K562 (cell line): ENCODE results near the gene CAST. TPM values are rescaled to one million over a fixed set of nuclear protein-coding genes. Genes with fewer than 3 reads are reported as not detected.
A peak's percentile ranks its signal among the peaks of the same experiment; 100 is the strongest.

Source experiments
- ATF3 ChIP-seq, 2 experiments: fragments of 450-650 bp in 1 of 2; sonication (generic) in 1 of 2; formaldehyde crosslinking in 1 of 2; IDR thresholded peaks in 1 of 2; conservative IDR thresholded peaks in 1 of 2; 2 replicates each; pipeline versions ENCODE4 v1.6.1 to v1.8.1; 2016 to 2023; ENCODE audit warnings: mild to moderate bottlenecking in 2 of 2, moderate library complexity in 2 of 2, inconsistent platforms in 1 of 2, missing genetic modification reagents in 1 of 2
- CBFB ChIP-seq: sonication (generic); formaldehyde crosslinking; IDR thresholded peaks from 2 replicates; pipeline ENCODE4 v1.4.0; 2020; ENCODE audit warnings: mild to moderate bottlenecking, missing genetic modification reagents
- CEBPG ChIP-seq, 3 experiments: fragments of 200-800 bp in 1 of 3; sonication (Bioruptor generic) in 1 of 3; sonication (generic) in 1 of 3; formaldehyde crosslinking in 1 of 3; IDR thresholded peaks in 2 of 3; conservative IDR thresholded peaks in 1 of 3; 2 replicates each; pipeline versions ENCODE4 v1.6.1 to v1.8.0; 2016 to 2022; ENCODE audit warnings: missing compliant biosample characterization in 2 of 3, missing genetic modification characterization in 2 of 3, mild to moderate bottlenecking in 1 of 3, missing genetic modification reagents in 1 of 3
- HDAC1 ChIP-seq, 2 experiments: fragments of 450-650 bp; IDR thresholded peaks; 2 replicates each; pipeline ENCODE4 v1.6.1; 2016 to 2017; ENCODE audit warnings: inconsistent platforms in 1 of 2, mild to moderate bottlenecking in 1 of 2, moderate library complexity in 1 of 2
- KAT2B ChIP-seq: IDR thresholded peaks from one replicate; pipeline ENCODE4 v1.6.1; 2012; ENCODE audit warnings: low read depth, mild to moderate bottlenecking, control low read depth, inconsistent platforms, low read length, moderate library complexity
- NCOA1 ChIP-seq: fragments of 450-650 bp; IDR thresholded peaks from 2 replicates; pipeline ENCODE4 v1.6.1; 2016; ENCODE audit warnings: low read depth
- NFXL1 ChIP-seq: fragments of 450-650 bp; formaldehyde crosslinking; IDR thresholded peaks from 2 replicates; pipeline ENCODE4 v1.4.0; 2021; ENCODE audit warnings: mild to moderate bottlenecking
- POLR3A ChIP-seq: IDR thresholded peaks from 2 replicates; pipeline ENCODE4 v1.6.1; 2011; ENCODE audit warnings: borderline replicate concordance, mild to moderate bottlenecking, moderate library complexity; ENCODE audit not compliant: insufficient read length, insufficient read depth; ENCODE audit errors: extremely low read depth
- PTRF ChIP-seq: fragments of 450-650 bp; IDR thresholded peaks from 2 replicates; pipeline ENCODE4 v1.6.1; 2016; ENCODE audit warnings: mild to moderate bottlenecking, missing genetic modification characterization, missing compliant biosample characterization
- RBFOX2 ChIP-seq: fragments of 200-400 bp; formaldehyde crosslinking; IDR thresholded peaks from 2 replicates; pipeline ENCODE4 v1.6.1; 2017; ENCODE audit warnings: low read depth, mild to moderate bottlenecking, low read length, moderate library complexity
- RFX7 ChIP-seq: fragments of 250-450 bp; sonication (Bioruptor Pico); IDR thresholded peaks from 2 replicates; pipeline ENCODE4 v1.5.1; 2021; ENCODE audit warnings: mild to moderate bottlenecking
- SMC3 ChIP-seq: conservative IDR thresholded peaks from 2 replicates; pipeline ENCODE4 v1.6.1; 2011; ENCODE audit warnings: low read depth, low read length, improper control_type of control experiment; ENCODE audit not compliant: insufficient read depth
- SNRNP70 ChIP-seq: fragments of 200-400 bp; formaldehyde crosslinking; optimal IDR thresholded peaks from 2 replicates; pipeline ENCODE3; 2017; ENCODE audit warnings: low read depth, low read length
- SP1 ChIP-seq: sonication (generic); formaldehyde crosslinking; IDR thresholded peaks from 2 replicates; pipeline ENCODE4 v1.8.1; 2022; ENCODE audit warnings: mild to moderate bottlenecking, missing genetic modification reagents
- SP2 ChIP-seq: IDR thresholded peaks from 2 replicates; pipeline ENCODE4 v1.6.1; 2011; ENCODE audit warnings: mild to moderate bottlenecking, low read depth, low read length, moderate library complexity; ENCODE audit not compliant: poor library complexity, severe bottlenecking; ENCODE audit errors: extremely low read depth
- SREBF2 ChIP-seq: sonication (generic); formaldehyde crosslinking; IDR thresholded peaks from 2 replicates; pipeline ENCODE4 v1.4.0; 2020; ENCODE audit warnings: mild to moderate bottlenecking, missing genetic modification reagents
- ZC3H11A ChIP-seq: IDR thresholded peaks from 2 replicates; pipeline ENCODE4 v1.6.1; 2012; ENCODE audit warnings: low read depth, low read length, improper control_type of control experiment
- polyA plus RNA-seq, 8 experiments: library from polyadenylated mRNA; depleted of rRNA in 4 of 8; stranded (reverse) in 5 of 8; unstranded in 3 of 8; fragments of >200 nt; fragmentation: Nextera tagmentation in 2 of 8; fragmentation: Illumina TruSeq in 1 of 8; extraction: Ambion mirVana in 2 of 8; extraction: Trizol in 1 of 8; gene quantifications; 2 replicates each; pipeline versions ENCODE4 v1.2.1 to v1.2.3, GENCODE V29; 2011 to 2014; ENCODE audit warnings: inconsistent platforms in 1 of 8, missing spikeins in 1 of 8
- total RNA-seq, 7 experiments: library from RNA; depleted of rRNA in 6 of 7; stranded (reverse); fragments of >200 nt in 6 of 7; fragmentation: Illumina TruSeq in 2 of 7; extraction: Trizol in 2 of 7; gene quantifications; 2 replicates each; pipeline versions ENCODE4 v1.2.1 to v1.2.3, GENCODE V29; 2011 to 2021; ENCODE audit warnings: low replicate concordance in 1 of 7
- TF ChIP-seq, protein P1 (sequence below): fragments of 450-650 bp; IDR thresholded peaks from 2 replicates; pipeline ENCODE4 v1.6.1; 2016; ENCODE audit warnings: borderline replicate concordance
- TF ChIP-seq, protein P2 (sequence below): sonication (generic); formaldehyde crosslinking; IDR thresholded peaks from 2 replicates; pipeline ENCODE4 v1.4.0; 2020; ENCODE audit warnings: mild to moderate bottlenecking, missing genetic modification reagents
- TF ChIP-seq, protein P3 (sequence below): sonication (generic); formaldehyde crosslinking; IDR thresholded peaks from 2 replicates; pipeline ENCODE4 v1.8.1; 2023; ENCODE audit warnings: mild to moderate bottlenecking, missing genetic modification reagents
- TF ChIP-seq, protein P4 (sequence below): conservative IDR thresholded peaks from 2 replicates; pipeline ENCODE4 v1.6.1; 2011; ENCODE audit warnings: low read depth, mild to moderate bottlenecking, low read length; ENCODE audit not compliant: control insufficient read depth

Gene CAST
- total and polyA plus RNA-seq, 9 of the 15 experiments (the other 6 are each of a cell fraction or from before 2014, with no cell fraction given), result 55.5 to 136 (median 86.1) TPM

- TF ChIP-seq RBFOX2, result no peak
- TF ChIP-seq SMC3, result no peak
- no peak for TF ChIP-seq RFX7
- no peak for TF ChIP-seq SNRNP70
- TF ChIP-seq PTRF (tag), result no peak
- no peak for TF ChIP-seq SREBF2 (CRISPR knock-in tag)
- TF ChIP-seq CBFB (CRISPR knock-in tag), result no peak
- no peak for TF ChIP-seq SP2
- TF ChIP-seq, protein P1, sequence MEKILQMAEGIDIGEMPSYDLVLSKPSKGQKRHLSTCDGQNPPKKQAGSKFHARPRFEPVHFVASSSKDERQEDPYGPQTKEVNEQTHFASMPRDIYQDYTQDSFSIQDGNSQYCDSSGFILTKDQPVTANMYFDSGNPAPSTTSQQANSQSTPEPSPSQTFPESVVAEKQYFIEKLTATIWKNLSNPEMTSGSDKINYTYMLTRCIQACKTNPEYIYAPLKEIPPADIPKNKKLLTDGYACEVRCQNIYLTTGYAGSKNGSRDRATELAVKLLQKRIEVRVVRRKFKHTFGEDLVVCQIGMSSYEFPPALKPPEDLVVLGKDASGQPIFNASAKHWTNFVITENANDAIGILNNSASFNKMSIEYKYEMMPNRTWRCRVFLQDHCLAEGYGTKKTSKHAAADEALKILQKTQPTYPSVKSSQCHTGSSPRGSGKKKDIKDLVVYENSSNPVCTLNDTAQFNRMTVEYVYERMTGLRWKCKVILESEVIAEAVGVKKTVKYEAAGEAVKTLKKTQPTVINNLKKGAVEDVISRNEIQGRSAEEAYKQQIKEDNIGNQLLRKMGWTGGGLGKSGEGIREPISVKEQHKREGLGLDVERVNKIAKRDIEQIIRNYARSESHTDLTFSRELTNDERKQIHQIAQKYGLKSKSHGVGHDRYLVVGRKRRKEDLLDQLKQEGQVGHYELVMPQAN, result no peak
- TF ChIP-seq ZC3H11A, result no peak
- TF ChIP-seq, protein P2, sequence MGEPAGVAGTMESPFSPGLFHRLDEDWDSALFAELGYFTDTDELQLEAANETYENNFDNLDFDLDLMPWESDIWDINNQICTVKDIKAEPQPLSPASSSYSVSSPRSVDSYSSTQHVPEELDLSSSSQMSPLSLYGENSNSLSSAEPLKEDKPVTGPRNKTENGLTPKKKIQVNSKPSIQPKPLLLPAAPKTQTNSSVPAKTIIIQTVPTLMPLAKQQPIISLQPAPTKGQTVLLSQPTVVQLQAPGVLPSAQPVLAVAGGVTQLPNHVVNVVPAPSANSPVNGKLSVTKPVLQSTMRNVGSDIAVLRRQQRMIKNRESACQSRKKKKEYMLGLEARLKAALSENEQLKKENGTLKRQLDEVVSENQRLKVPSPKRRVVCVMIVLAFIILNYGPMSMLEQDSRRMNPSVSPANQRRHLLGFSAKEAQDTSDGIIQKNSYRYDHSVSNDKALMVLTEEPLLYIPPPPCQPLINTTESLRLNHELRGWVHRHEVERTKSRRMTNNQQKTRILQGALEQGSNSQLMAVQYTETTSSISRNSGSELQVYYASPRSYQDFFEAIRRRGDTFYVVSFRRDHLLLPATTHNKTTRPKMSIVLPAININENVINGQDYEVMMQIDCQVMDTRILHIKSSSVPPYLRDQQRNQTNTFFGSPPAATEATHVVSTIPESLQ (CRISPR knock-in tag), result no peak
- no peak for TF ChIP-seq SP1 (CRISPR knock-in tag)
- TF ChIP-seq KAT2B, result no peak
- no peak for TF ChIP-seq NFXL1 (CRISPR knock-in tag)
- no peak for TF ChIP-seq CEBPG (CRISPR knock-in tag; IDR thresholded peaks at IDR 0.05)
- no peak for TF ChIP-seq CEBPG (tag; conservative IDR thresholded peaks at IDR 0.05 in 1 of 2, IDR thresholded peaks at IDR 0.05 in 1 of 2)
- TF ChIP-seq POLR3A, result no peak
- no peak for TF ChIP-seq ATF3 (IDR thresholded peaks at IDR 0.05)
- no peak for TF ChIP-seq ATF3 (CRISPR knock-in tag; conservative IDR thresholded peaks at IDR 0.05)
- TF ChIP-seq, protein P3, sequence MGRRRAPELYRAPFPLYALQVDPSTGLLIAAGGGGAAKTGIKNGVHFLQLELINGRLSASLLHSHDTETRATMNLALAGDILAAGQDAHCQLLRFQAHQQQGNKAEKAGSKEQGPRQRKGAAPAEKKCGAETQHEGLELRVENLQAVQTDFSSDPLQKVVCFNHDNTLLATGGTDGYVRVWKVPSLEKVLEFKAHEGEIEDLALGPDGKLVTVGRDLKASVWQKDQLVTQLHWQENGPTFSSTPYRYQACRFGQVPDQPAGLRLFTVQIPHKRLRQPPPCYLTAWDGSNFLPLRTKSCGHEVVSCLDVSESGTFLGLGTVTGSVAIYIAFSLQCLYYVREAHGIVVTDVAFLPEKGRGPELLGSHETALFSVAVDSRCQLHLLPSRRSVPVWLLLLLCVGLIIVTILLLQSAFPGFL (CRISPR knock-in tag), result no peak
- TF ChIP-seq NCOA1, result peak; percentile 43; the same call in 1 of the 2 replicates
- peak in 1 of 2 experiments; percentile 42; a peak in 1 of 4 replicates for TF ChIP-seq HDAC1 (IDR thresholded peaks at IDR 0.05)
- TF ChIP-seq, protein P4, sequence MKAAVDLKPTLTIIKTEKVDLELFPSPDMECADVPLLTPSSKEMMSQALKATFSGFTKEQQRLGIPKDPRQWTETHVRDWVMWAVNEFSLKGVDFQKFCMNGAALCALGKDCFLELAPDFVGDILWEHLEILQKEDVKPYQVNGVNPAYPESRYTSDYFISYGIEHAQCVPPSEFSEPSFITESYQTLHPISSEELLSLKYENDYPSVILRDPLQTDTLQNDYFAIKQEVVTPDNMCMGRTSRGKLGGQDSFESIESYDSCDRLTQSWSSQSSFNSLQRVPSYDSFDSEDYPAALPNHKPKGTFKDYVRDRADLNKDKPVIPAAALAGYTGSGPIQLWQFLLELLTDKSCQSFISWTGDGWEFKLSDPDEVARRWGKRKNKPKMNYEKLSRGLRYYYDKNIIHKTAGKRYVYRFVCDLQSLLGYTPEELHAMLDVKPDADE, result no peak
Measured at GRCh38 chr5:96741891-96742309, 79.7 kb downstream of the CAST start (continued).
